ENCODE results near the gene TPRG1.
A peak's percentile ranks its signal among the peaks of the same experiment; 100 is the strongest.

Gene TPRG1

GRCh38 chr3:189233225-189233858, 61.6 kb downstream of the TPRG1 start:
- peak in 1 of 2 experiments; percentile 18 for DNase-seq (ENCODE audit: low read depth in 1 of 2, low spot score in 1 of 2)
- no peak overlapping the region for H3K27ac ChIP-seq (replicated peaks)
- no peak overlapping the region for H3K4me3 ChIP-seq (replicated peaks; ENCODE audit: insufficient read depth, low read length)
- no peaks in the 10 kb centered on the region for H3K27me3 ChIP-seq (ENCODE audit: insufficient read depth, poor library complexity, severe bottlenecking)
- no peak for TF ChIP-seq REST (IDR thresholded peaks at IDR 0.05; ENCODE audit: insufficient replicate concordance, low read depth)
- no peak for TF ChIP-seq POLR2AphosphoS5 (IDR thresholded peaks at IDR 0.05; ENCODE audit: low read depth)
- no peak for TF ChIP-seq GABPA (IDR thresholded peaks at IDR 0.05; ENCODE audit: low read depth)
- TF ChIP-seq CTCF (IDR thresholded peaks at IDR 0.05; ENCODE audit: insufficient read depth, low read length) = no peak
- no peak for TF ChIP-seq SPI1 (IDR thresholded peaks at IDR 0.05; ENCODE audit: borderline replicate concordance, low read depth)

GRCh38 chr3:189235214-189235613, 63.4 kb downstream of the TPRG1 start:
- no peak overlapping the region for H3K4me3 ChIP-seq (replicated peaks; ENCODE audit: insufficient read depth, low read length)
- no peak for TF ChIP-seq SPI1 (IDR thresholded peaks at IDR 0.05; ENCODE audit: borderline replicate concordance, low read depth)
- no peak for TF ChIP-seq CTCF (IDR thresholded peaks at IDR 0.05; ENCODE audit: insufficient read depth, low read length)
- no peak for TF ChIP-seq REST (IDR thresholded peaks at IDR 0.05; ENCODE audit: insufficient replicate concordance, low read depth)
- TF ChIP-seq GABPA (IDR thresholded peaks at IDR 0.05; ENCODE audit: low read depth) = no peak
- no peak for TF ChIP-seq POLR2AphosphoS5 (IDR thresholded peaks at IDR 0.05; ENCODE audit: low read depth)
- no peak overlapping the region for H3K27ac ChIP-seq (replicated peaks)

DNA sequence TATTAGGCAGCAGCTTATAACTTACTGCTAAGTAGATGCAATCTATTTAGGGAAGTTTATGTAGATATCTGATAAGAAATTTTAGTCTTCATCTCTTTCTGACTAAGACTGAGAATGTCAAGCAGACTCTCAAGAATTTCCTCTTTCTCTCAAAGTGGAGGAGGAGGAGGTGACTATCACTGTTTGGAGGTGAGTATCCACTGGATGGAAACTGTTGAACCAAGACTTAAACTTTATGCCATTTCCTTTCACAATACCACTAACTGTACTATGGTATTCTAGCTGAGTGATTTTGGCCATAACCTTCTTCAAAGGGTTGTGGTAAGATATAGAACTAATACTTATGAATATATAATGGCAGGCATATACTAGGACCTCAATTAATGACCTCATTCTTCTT, 64.6 kb downstream of the TPRG1 start:
- no peak overlapping the region for H3K4me3 ChIP-seq (replicated peaks; ENCODE audit: insufficient read depth, low read length)
- H3K27me3 ChIP-seq (ENCODE audit: insufficient read depth, poor library complexity, severe bottlenecking) = no peaks in the 10 kb centered on the region
- no peak for DNase-seq (ENCODE audit: low read depth in 1 of 2, low spot score in 1 of 2)
- no peak overlapping the region for H3K27ac ChIP-seq (replicated peaks)
- no peak for TF ChIP-seq CTCF (IDR thresholded peaks at IDR 0.05; ENCODE audit: insufficient read depth, low read length)
- TF ChIP-seq SPI1 (IDR thresholded peaks at IDR 0.05; ENCODE audit: borderline replicate concordance, low read depth) = no peak
- no peak for TF ChIP-seq GABPA (IDR thresholded peaks at IDR 0.05; ENCODE audit: low read depth)
- no peak for TF ChIP-seq REST (IDR thresholded peaks at IDR 0.05; ENCODE audit: insufficient replicate concordance, low read depth)
- no peak for TF ChIP-seq POLR2AphosphoS5 (IDR thresholded peaks at IDR 0.05; ENCODE audit: low read depth)

More at GRCh38 chr3:189235214-189235613, 63.4 kb downstream of the TPRG1 start:
- DNase-seq (ENCODE audit: low read depth in 1 of 2, low spot score in 1 of 2) = no peak
- no peaks in the 10 kb centered on the region for H3K27me3 ChIP-seq (ENCODE audit: insufficient read depth, poor library complexity, severe bottlenecking)
